Glomerular visceral epithelial cell (primary cell): ENCODE measurements around the gene KANTR.

Experiments used
- DNase-seq: peaks from one replicate; pipeline ENCODE4 v3.0.0-alpha.2; 2016; ENCODE audit errors: extremely low spot score

KANTR gene

DNA sequence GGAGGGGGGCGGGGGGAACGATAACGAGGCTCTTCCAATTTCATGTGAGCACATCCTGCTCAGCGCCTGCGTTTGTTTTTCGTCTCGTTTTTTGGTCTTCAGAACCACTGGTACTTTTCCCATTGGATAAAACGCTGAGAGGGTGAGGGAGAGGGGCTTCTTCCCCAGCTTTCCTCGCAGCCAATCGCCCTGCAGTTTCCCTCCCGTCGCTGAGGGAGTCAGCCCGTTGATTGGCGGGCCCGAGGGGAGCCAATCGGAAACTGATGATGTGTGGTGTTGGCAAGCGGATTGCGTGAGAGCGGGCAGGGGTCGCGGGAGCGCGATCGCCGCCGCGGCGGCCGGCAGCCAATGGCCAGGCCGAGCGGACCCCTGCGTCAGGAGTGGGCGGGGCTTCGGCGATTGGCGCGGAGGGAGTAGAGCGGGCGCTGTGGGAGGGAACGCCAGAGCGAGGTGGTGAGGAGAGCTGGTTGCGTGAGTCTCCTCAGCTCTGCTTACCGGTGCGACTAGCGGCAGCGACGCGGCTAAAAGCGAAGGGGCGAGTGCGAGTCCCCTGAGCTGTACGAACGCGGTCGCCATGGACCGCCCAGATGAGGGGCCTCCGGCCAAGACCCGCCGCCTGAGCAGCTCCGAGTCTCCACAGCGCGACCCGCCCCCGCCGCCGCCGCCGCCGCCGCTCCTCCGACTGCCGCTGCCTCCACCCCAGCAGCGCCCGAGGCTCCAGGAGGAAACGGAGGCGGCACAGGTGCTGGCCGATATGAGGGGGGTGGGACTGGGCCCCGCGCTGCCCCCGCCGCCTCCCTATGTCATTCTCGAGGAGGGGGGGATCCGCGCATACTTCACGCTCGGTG, 11.8 kb upstream of the KANTR start, which contains the start of gene TSPYL2:
TSS of gene TSPYL2 (plus strand) at position 443 of the 848 bp plus-strand sequence. CDS start at position 575, 132 bp downstream.
- DNase-seq = peak; percentile 94

DNA sequence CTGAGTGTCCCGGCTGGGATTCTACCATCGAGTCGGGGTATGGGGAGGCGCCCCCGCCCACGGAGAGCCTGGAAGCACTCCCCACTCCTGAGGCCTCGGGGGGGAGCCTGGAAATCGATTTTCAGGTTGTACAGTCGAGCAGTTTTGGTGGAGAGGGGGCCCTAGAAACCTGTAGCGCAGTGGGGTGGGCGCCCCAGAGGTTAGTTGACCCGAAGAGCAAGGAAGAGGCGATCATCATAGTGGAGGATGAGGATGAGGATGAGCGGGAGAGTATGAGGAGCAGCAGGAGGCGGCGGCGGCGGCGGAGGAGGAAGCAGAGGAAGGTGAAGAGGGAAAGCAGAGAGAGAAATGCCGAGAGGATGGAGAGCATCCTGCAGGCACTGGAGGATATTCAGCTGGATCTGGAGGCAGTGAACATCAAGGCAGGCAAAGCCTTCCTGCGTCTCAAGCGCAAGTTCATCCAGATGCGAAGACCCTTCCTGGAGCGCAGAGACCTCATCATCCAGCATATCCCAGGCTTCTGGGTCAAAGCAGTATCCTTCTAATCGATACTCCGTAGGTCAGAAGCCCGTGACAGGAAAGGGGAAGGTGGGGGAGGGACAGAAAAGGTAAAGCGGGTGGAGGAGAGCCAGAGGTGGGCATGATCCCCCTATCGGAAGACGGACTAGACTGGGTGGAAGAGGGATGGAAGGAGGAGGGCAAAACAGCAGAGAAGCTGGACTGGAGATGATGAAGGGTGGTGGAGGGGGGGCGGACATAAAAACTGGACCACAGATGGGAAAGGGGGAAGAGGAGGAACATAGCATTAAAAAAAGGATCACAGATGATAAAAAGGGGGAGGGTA, 10.9 kb upstream of the KANTR start:
- DNase-seq = no peak

DNA sequence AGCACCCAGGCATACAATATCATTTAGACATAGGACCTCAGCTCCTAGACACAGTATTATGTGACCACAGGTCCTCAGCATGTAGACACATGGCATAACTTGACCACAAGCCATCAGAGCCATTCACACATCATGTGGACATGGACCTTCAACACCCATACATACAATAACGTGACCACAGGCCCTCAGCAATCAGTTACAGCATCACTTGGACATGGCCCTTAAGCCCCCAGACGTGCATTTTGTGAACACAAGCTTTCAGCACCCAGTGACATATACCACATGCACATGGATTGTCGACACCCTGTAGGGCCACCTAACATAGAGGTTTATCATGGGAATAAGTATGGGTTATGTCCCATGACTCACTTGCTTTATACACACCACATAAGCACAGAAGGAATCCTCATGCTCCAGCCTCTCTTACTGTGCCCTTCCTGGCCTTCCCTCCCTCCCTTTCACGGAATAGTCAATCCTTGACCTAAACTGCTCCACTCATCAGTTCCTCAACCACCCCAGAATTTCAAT, 9.8 kb upstream of the KANTR start:
- no peak for DNase-seq

DNA sequence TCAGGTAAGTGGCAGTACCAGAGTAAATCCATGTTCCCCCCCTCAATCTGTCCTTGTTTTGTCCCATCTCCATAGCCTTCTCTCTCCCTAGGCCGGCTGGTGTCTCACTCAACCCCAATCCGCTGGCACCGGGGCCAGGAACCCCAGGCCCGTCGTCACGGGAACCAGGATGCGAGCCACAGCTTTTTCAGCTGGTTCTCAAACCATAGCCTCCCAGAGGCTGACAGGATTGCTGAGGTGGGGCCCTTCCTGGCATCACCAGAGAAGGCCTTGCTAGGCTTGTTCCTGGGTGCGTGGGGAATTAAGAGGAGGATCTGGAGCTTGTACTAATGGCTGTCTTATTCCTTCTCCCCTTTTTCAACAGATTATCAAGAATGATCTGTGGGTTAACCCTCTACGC, 9.1 kb upstream of the KANTR start:
- DNase-seq = no peak

DNA sequence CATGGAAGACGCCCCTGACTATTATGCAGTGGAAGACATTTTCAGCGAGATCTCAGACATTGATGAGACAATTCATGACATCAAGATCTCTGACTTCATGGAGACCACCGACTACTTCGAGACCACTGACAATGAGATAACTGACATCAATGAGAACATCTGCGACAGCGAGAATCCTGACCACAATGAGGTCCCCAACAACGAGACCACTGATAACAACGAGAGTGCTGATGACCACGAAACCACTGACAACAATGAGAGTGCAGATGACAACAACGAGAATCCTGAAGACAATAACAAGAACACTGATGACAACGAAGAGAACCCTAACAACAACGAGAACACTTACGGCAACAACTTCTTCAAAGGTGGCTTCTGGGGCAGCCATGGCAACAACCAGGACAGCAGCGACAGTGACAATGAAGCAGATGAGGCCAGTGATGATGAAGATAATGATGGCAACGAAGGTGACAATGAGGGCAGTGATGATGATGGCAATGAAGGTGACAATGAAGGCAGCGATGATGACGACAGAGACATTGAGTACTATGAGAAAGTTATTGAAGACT, 8.2 kb upstream of the KANTR start:
- no peak for DNase-seq

DNA sequence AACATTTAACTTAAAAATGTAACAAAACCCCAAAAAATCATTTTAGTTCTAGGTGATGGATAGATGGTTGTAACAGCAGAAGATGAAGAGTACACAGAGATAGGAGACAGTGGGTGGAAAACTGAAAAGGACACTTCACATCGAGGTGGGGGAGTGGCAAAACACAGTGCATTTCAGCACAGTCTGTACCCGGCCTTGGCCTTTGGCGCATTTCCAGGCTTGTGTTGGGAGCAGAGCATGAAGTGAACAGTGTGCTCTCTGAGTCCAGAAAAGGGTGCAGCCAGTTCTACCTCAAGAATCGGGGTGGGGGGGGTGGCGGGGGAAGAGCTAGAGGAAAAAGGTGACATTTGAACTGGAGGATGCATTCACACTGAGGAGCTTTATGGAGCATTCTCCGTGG, 7.5 kb upstream of the KANTR start:
- DNase-seq = no peak

DNA sequence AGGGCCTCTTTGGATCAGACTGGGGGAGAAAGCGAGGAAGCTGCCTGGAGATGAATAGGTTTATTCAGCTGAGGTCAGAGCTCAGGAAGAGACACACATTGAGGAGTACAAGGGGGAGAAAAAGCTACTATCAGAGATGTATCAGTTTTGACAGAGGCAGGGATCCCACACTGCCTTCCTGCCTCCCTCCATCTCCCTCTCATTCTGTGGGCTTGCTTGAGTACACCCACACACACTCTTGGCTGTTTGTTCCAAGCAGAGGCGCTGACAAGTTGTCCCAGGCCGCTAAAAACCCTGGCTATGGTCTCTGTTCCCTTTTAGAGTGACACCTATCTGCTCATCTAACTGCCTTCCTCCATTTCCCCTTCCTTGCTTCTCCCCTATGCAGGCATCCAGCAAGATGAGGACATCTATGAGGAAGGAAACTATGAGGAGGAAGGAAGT, 6.5 kb upstream of the KANTR start:
- DNase-seq = no peak

DNA sequence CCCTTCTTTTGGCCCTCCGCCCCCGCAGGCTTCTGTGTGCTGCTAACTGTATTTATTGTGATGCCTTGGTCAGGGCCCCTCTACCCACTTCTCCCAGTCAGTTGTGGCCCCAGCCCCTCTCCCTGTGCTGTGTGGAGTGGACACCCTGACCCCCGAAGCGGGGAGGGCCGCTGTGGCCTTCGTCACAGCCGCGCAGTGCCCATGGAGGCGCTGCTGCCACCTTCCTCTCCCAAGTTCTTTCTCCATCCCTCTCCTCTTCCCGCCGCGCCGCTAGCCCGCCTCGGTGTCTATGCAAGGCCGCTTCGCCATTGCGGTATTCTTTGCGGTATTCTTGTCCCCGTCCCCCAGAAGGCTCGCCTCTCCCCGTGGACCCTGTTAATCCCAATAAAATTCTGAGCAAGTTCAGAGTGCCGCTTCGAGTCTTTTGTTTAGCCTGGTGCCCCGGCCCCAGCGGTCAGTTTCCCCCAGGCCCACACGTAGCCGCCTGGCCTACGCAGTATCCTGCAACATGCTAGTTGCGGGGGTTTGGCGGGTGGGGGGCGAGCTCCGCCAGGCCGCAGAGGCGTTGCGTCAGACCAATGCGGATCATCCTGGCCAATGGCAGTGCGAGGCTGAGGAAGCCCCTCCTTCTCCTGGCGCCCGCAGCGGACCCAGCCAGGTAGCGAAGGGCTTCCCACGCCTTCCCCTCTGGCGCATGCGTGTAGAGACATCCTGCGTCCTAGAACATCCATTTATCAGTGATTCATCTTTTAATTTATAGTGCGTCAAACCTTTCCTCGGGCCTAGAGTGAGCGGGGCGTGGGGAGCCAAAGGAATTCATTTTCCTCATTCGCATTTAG, 5.6 kb upstream of the KANTR start:
- no peak for DNase-seq

DNA sequence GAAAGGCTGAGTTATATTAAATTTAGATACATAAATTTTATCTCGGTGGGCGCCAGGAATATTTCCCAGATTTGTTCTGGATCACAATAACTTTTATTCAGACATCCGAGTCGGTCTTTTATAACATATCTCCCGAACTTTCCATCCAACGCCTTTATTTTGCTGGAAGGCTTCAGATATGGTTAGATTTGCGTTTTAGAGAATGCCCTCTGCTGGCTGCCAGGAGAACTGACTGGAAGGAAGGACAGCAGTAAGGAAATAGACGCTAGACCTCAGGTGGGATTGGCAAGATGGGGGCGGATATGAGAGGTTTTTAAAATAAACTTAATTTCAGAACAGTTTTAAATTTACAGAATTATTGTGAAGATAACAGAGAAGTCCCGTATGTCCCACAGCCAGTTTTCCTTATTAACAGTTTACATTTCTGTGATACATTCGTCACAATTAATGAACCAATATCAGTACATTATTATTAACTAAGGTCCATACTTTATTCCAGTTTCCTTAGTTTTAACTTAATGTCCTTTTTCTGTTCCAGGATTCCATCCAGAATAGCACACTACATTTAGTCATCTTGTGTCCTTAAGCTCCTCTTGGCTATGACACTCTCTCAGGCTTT, 4.6 kb upstream of the KANTR start:
- DNase-seq = peak; percentile 55

DNA sequence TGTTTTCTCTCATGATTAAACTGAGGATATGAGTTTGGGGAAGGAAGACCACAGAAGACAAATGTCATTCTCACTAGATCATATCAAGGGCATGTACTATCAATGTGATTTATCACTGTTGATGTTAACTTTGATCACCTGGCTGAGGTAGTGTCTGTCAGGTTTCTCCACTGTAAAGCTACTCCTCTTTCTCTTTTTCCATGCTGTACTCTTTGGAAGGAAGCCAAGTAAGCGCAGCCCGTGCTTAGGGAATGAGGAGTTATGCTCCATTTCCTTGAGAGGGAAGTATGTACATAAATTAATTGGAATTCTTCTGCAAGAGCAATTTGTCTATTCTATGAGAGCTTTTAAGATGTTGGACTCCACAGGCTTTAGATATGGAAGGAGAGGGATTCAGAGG, 4.0 kb upstream of the KANTR start:
- no peak for DNase-seq

DNA sequence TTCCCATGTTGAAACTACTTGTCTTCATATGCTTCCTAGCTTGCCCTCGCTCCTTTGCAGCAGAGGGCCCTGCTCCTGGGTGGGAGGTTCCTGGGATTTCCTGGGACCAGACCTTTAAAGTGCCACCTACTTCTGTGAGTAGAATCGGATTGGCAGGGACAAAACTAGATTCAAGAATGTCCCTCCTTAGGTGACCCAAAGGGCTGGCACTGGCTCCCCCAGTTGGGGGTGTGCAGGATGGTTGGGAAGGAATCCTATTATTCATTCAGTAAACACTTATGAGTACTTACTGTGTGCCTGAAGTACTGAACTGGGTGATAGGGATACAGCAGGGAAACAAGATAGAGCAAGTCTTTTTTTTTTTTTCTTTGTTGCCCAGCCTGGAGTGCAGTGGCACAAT, 2.6 kb upstream of the KANTR start:
- DNase-seq = no peak

DNA sequence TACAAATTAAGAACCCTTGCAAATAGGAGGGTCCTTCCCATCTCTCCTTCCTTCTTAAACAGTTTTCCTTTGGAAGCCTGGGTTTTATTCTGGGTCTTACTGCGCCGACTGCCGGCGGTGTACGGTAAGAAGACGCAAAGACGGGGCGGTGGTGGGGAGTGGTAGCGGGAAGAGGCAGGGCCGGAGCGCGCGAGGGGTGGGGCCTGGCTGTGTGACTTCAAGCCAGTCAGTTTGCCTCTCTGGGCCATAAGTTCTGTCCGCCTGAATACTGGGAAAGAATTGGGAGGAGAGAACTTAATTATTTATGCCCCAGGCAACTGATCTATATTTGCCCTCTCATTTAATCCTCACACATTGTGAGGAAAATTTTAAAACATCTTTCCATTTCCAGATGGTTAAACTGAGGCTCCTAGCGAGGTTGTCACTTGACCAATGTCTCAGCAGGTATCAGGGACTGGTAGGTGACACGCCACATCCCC, 726 bp upstream of the KANTR start:
- peak; percentile 75 for DNase-seq

DNA sequence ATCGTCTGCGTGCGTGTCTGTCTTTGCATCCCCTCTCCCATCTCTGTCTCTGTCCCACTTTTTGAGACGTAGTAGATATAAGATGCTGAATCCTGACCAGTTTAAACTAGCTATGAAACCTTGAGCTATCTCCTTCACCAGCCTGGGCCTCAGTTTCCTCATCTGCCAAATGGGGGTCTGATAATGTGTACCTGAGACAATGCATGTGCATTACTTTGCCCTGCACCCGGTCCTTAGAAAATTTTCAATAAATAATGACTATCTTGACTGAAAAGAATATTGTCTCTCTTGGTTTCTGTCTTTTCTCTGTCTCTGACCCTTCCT, 602 bp downstream of the KANTR start:
- DNase-seq = no peak

DNA sequence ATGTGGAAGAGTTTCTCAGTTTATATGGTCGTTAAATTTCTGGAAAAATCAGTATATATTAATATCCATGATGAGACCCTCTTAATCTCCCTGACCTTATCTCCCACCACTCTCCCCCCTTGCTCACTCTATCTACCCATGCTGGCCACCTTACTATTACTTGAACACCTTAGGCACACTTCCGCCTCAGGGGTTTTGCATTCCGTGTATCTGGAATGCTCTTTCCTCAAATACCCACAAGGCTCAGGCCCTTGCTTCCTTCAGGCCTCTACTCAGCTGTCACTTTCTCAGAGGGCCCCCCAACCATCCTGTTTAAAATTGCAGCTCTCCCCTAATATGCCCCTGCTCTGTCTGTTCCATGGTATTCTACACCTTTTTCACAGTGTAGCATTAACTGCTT, 1.9 kb downstream of the KANTR start:
- no peak for DNase-seq

DNA sequence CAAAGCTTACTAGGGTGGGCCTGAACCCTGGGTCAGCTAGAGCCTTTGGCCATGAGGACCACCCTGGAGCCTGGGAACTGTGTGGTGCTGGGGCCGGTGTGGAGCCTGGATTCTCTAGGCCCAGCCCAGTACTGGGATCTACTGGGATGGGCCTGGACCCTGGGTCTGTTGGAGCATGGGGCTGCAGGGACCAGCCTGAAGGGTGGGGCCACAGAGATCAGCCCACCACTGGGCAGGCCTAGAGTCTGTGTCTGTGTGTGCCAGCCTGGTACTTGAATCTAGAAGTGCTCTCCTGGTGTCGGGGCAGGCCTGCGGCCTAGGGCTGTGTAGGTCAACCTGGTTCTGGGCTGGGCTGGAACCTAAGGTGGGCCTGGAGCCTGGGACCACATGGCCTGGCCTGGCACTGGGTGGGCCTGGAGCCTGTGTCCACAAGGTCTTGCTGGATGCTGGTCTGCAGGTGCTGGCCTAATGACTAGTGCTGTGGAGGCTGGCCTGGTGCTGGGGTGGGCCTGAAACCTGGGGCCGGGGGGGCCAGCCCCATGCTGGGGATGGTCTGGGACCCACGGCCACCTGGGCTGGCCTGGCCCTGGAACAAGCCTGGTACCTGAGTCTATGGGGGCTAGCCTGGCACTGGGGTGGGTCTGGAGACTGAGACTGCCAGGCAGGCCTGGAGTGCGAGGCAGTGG, 21.1 kb downstream of the KANTR start:
- DNase-seq = no peak

DNA sequence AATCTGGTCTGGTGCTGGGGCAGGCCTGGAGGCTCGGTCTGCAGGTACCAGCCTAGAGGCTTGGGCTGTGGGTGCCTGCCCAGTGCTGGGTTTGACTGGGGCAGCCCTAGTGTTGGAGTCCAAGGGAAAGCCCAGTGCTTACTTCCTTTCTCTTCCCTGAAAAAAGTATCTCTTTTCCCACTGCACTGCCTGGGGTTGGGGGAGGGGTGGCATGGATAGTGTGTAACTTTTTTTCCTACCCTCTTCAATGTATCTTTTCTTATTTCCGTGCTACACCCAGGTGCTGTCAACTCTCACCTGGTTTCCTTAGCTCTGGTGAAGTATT, 21.6 kb downstream of the KANTR start:
- DNase-seq = no peak

DNA sequence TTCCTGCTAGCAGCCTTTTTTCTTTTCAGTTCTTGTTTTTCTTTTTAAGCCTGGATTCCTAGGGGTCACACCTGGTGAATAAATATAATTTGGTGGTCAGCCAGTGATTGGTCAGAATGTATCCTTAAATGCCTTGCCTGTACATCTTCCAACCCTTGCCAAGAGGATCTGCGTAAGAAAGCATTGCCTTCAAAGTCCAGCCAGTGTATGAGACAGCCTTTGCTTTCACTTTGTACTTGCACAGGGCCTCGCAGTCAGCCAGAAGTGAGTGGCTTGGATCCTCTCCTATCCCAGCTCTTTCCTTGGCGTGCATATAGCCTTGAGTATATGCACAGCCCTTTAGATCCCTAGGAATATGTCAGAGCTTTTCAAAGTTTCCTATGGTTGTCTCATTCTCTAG, 22.2 kb downstream of the KANTR start:
- no peak for DNase-seq

DNA sequence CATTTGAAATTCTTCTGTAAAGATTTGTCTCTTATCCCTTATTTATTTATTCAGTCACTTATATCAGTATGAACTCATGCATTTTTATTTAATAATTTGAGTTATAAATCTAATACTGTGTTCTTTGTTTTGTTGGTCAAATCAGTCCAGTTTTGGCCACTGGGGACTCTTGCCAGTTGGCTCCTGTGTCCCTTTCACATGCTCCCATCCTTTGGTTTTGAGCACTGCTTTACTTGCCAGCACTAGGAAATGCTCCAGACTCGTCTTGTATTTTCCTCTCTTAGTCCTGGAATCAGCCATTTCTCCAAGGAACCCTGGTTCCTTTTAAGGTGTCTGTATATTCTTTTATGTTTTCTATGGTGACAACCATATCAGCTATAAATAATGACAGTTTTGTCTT, 28.1 kb downstream of the KANTR start:
- no peak for DNase-seq

DNA sequence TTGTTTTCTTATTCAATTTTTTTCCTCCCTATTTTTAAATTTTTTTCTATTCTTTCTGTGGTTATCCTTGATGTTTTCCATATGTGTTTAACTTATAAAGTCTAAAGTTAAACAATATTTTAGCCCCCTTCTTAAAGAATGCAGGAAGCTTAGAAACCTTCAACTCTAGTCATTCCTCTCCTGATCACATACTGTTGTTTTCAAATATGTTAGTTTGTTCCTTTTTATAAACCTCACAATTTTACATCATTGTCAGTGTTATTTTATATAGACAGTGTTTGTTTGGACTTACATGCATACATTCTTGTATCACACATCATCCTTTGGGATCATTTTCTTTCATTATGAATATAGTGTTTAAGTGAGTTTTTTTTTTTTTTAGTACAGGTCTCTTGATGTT, 31.6 kb downstream of the KANTR start:
- no peak for DNase-seq

DNA sequence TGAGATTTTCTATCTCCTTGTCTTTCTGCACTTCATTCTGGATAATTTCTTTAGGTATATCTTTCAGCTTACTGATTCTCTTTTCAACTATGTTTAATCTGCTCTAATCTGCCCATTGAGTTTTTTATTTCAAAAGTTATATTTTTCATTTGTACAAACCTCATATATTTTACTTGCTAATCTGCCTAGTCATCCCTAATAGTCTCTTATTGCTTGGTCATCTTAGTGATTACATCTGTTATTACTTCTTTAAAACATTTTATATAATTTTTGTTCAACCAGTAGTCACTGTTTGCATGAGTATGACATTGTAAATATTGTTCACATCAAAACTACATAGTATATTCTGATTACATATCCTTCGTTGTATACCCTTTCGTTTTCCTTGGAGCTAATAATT, 32.4 kb downstream of the KANTR start:
- no peak for DNase-seq
